A549 (cell line): ENCODE data around the gene TSPAN15.

Experiments used
- CEBPB ChIP-seq, 2 experiments: fragments of >200 bp in 1 of 2; sonication (Bioruptor Twin) in 1 of 2; formaldehyde crosslinking in 1 of 2; IDR thresholded peaks; 2 replicates each; pipeline ENCODE4 v1.6.1; 2012 to 2016
- CTCF ChIP-seq: fragments of >200 bp; sonication (Bioruptor Twin); formaldehyde crosslinking; IDR thresholded peaks from 3 replicates; pipeline ENCODE4 v1.5.1; 2016
- EP300 ChIP-seq, 2 experiments: fragments of >200 bp; sonication (Bioruptor Twin); formaldehyde crosslinking; IDR thresholded peaks; 2 replicates in 1 of 2; 3 replicates in 1 of 2; pipeline ENCODE4 v1.6.1; 2016 to 2017
- HDAC2 ChIP-seq: fragments of 200-600 bp; sonication (generic); IDR thresholded peaks from 2 replicates; pipeline ENCODE4 v1.6.1; 2016
- MAX ChIP-seq: IDR thresholded peaks from 2 replicates; pipeline ENCODE4 v1.6.1; 2012
- MAZ ChIP-seq: fragments of 150-350 bp; IDR thresholded peaks from 2 replicates; pipeline ENCODE4 v1.6.1; 2014; ENCODE audit warnings: antibody characterized with exemption, low read depth, low read length, borderline replicate concordance
- POLR2A ChIP-seq: IDR thresholded peaks from 2 replicates; pipeline ENCODE4 v1.6.1; 2012; ENCODE audit warnings: mild to moderate bottlenecking, low read length
- RAD21 ChIP-seq, 2 experiments: fragments of >200 bp in 1 of 2; sonication (Bioruptor Twin) in 1 of 2; formaldehyde crosslinking in 1 of 2; IDR thresholded peaks in 1 of 2; conservative IDR thresholded peaks in 1 of 2; 2 replicates in 1 of 2; 3 replicates in 1 of 2; pipeline ENCODE4 v1.6.1; 2012 to 2018; ENCODE audit warnings: inconsistent platforms in 1 of 2
- RNF2 ChIP-seq: fragments of 200-600 bp; sonication (generic); IDR thresholded peaks from 2 replicates; pipeline ENCODE4 v1.6.1; 2016; ENCODE audit warnings: low read depth, mild to moderate bottlenecking, antibody characterized with exemption, moderate library complexity, borderline replicate concordance
- SMC3 ChIP-seq: fragments of >200 bp; sonication (Bioruptor Twin); formaldehyde crosslinking; IDR thresholded peaks from 3 replicates; pipeline ENCODE4 v1.6.1; 2018; ENCODE audit warnings: inconsistent platforms
- ZFP36 ChIP-seq: fragments of 450-650 bp; IDR thresholded peaks from 2 replicates; pipeline ENCODE4 v1.6.1; 2014; ENCODE audit warnings: borderline replicate concordance; ENCODE audit not compliant: partially characterized antibody
- TF ChIP-seq, protein P1 (sequence below): fragments of 450-650 bp; IDR thresholded peaks from 2 replicates; pipeline ENCODE4 v1.6.1; 2014; ENCODE audit warnings: antibody characterized with exemption

DNA sequence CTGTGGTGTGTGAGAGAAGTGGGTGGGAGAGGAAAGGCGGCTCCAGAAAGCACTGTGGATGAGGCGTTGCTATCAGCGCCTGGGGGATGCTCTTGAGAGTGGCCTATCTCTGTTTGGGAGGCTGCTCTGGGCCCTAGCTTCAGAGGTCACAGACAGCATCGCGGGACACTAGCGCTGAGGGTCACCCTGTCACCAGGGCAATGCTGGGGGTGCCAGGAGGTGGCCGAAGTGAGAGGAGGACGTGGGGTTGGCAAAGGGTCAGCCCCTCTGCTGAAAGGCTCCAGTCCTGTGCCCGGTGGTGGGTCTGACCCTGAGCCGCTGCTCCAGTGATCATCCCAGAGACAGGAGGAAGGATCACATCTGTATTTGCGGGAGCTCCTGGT lies 31.5 kb upstream of the TSPAN15 start:
- no peak for TF ChIP-seq POLR2A
- no peak for TF ChIP-seq ZFP36
- no peak for TF ChIP-seq RAD21 (conservative IDR thresholded peaks at IDR 0.05 in 1 of 2, IDR thresholded peaks at IDR 0.05 in 1 of 2)
- no peak for TF ChIP-seq CTCF
- TF ChIP-seq HDAC2, result no peak
- TF ChIP-seq RNF2, result no peak
- no peak for TF ChIP-seq MAX
- no peak for TF ChIP-seq MAZ
- no peak for TF ChIP-seq CEBPB (IDR thresholded peaks at IDR 0.05)
- TF ChIP-seq SMC3, result no peak
- no peak for TF ChIP-seq EP300 (IDR thresholded peaks at IDR 0.05)
- TF ChIP-seq, protein P1, sequence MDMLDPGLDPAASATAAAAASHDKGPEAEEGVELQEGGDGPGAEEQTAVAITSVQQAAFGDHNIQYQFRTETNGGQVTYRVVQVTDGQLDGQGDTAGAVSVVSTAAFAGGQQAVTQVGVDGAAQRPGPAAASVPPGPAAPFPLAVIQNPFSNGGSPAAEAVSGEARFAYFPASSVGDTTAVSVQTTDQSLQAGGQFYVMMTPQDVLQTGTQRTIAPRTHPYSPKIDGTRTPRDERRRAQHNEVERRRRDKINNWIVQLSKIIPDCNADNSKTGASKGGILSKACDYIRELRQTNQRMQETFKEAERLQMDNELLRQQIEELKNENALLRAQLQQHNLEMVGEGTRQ, result no peak
